Trophoblast cell (in vitro differentiated cells and primary cell): ENCODE data around the gene SYNPR.
A peak's percentile ranks its signal among the peaks of the same experiment; 100 is the strongest.

ENCODE experiments used
- DNase-seq, 2 donors: peaks; one replicate each; pipeline ENCODE4 v3.0.0-alpha.2; 2016
- H2AFZ ChIP-seq: 2 replicates; pipeline ENCODE4 v1.6.1; 2013; ENCODE audit warnings: low read length, moderate library complexity, mild to moderate bottlenecking; ENCODE audit not compliant: insufficient read depth, poor library complexity
- H2AK5ac ChIP-seq: 2 replicates; pipeline ENCODE4 v1.6.1; 2013; ENCODE audit warnings: mild to moderate bottlenecking, low read length
- H2BK120ac ChIP-seq: 2 replicates; pipeline ENCODE4 v1.6.1; 2013; ENCODE audit warnings: low read length, mild to moderate bottlenecking, moderate library complexity; ENCODE audit not compliant: insufficient read depth, poor library complexity
- H2BK12ac ChIP-seq: 2 replicates; pipeline ENCODE4 v1.6.1; 2013; ENCODE audit warnings: mild to moderate bottlenecking, low read length, moderate library complexity
- H2BK5ac ChIP-seq: 2 replicates; pipeline ENCODE4 v1.6.1; 2013; ENCODE audit warnings: low read length, low read depth, moderate library complexity, mild to moderate bottlenecking; ENCODE audit not compliant: poor library complexity
- H3K14ac ChIP-seq: 2 replicates; pipeline ENCODE4 v1.6.1; 2013; ENCODE audit warnings: mild to moderate bottlenecking, low read length
- H3K18ac ChIP-seq: 2 replicates; pipeline ENCODE4 v1.6.1; 2013; ENCODE audit warnings: mild to moderate bottlenecking, low read length
- H3K23ac ChIP-seq: 2 replicates; pipeline ENCODE4 v1.6.1; 2013; ENCODE audit warnings: low read length
- H3K27ac ChIP-seq: 2 replicates; pipeline ENCODE4 v1.5.1; 2013; ENCODE audit warnings: low read depth, mild to moderate bottlenecking, inconsistent platforms, low read length, moderate library complexity
- H3K27me3 ChIP-seq: 2 replicates; pipeline ENCODE4 v1.6.1; 2013; ENCODE audit warnings: inconsistent platforms, mild to moderate bottlenecking, low read length, moderate library complexity; ENCODE audit not compliant: insufficient read depth
- H3K36me3 ChIP-seq, 2 experiments: 1 replicate in 1 of 2; 2 replicates in 1 of 2; pipeline ENCODE4 v1.6.1; 2013; ENCODE audit warnings: low read length in 2 of 2, mild to moderate bottlenecking in 2 of 2, moderate library complexity in 1 of 2; ENCODE audit not compliant: insufficient read depth in 2 of 2, control insufficient read depth in 1 of 2
- H3K4ac ChIP-seq: 2 replicates; pipeline ENCODE4 v1.6.1; 2013; ENCODE audit warnings: low read depth, mild to moderate bottlenecking, low read length, moderate library complexity
- H3K4me1 ChIP-seq, 2 experiments: 1 replicate in 1 of 2; 2 replicates in 1 of 2; pipeline ENCODE4 v1.6.1; 2013; ENCODE audit warnings: low read length in 2 of 2, mild to moderate bottlenecking in 2 of 2, moderate library complexity in 1 of 2; ENCODE audit not compliant: insufficient read depth in 2 of 2, control insufficient read depth in 1 of 2
- H3K4me2 ChIP-seq: 2 replicates; pipeline ENCODE4 v1.6.1; 2013; ENCODE audit warnings: inconsistent platforms, mild to moderate bottlenecking, low read length, moderate library complexity
- H3K4me3 ChIP-seq: 2 replicates; pipeline ENCODE4 v1.5.1; 2013; ENCODE audit warnings: mild to moderate bottlenecking, low read depth, low read length, inconsistent platforms
- H3K79me1 ChIP-seq: one replicate; pipeline ENCODE4 v1.6.1; 2013; ENCODE audit warnings: low read length
- H3K79me2 ChIP-seq: 2 replicates; pipeline ENCODE4 v1.6.1; 2013; ENCODE audit warnings: low read length, mild to moderate bottlenecking; ENCODE audit not compliant: control insufficient read depth, insufficient read depth, poor library complexity
- H3K9ac ChIP-seq: 2 replicates; pipeline ENCODE4 v1.6.1; 2013; ENCODE audit warnings: mild to moderate bottlenecking, low read length
- H3K9me3 ChIP-seq: 2 replicates; pipeline ENCODE4 v1.6.1; 2013; ENCODE audit warnings: low read depth, mild to moderate bottlenecking, control low read depth, inconsistent platforms, low read length; ENCODE audit not compliant: insufficient read depth
- H4K12ac ChIP-seq: 2 replicates; pipeline ENCODE4 v1.6.1; 2013; ENCODE audit warnings: low read depth, mild to moderate bottlenecking, low read length, moderate library complexity
- H4K8ac ChIP-seq: 2 replicates; pipeline ENCODE4 v1.6.1; 2013; ENCODE audit warnings: low read depth, mild to moderate bottlenecking, low read length, moderate library complexity
- H4K91ac ChIP-seq: one replicate; pipeline ENCODE4 v1.6.1; 2013; ENCODE audit warnings: low read depth, mild to moderate bottlenecking, low read length, moderate library complexity
- WGBS: extraction: QIAGEN DNeasy Blood & Tissue Kit; methylation state at CpG from one replicate; pipeline ENCODE4 v1.1.7; 2013; ENCODE audit warnings: missing lambda C conversion rate; ENCODE audit not compliant: insufficient read length, insufficient coverage; ENCODE audit errors: extremely low coverage; 5-methylcytosine and 5-hydroxymethylcytosine counted together

Gene SYNPR

GRCh38 chr3:63508771-63509170, 230.7 kb downstream of the SYNPR start:
- Histone ChIP-seq H2BK120ac (no peak overlapping the region), H3K4me3 (no peak overlapping the region), H2AFZ (no peak overlapping the region), H3K27ac (no peak overlapping the region), H3K14ac (no peak overlapping the region), H4K8ac (no peak overlapping the region), H3K4me1 (no peaks in the 10 kb centered on the region), H3K18ac (no peak overlapping the region), H3K4ac (no peak overlapping the region), H3K36me3 (no peaks in the 10 kb centered on the region), H3K4me2 (no peak overlapping the region), H3K79me1 (no peaks in the 10 kb centered on the region), H4K12ac (no peak overlapping the region), H3K9me3 (no peaks in the 10 kb centered on the region), H2BK12ac (no peak overlapping the region), H3K23ac (no peak overlapping the region), H3K27me3 (no peaks in the 10 kb centered on the region), H2AK5ac (no peak overlapping the region), H2BK5ac (no peak overlapping the region), H3K79me2 (no peaks in the 10 kb centered on the region), H3K9ac (no peak overlapping the region), H4K91ac (no peak overlapping the region)
- DNase-seq = no peak

GRCh38 chr3:63513791-63514190, 235.7 kb downstream of the SYNPR start:
- Histone ChIP-seq H3K4me1 (no peaks in the 10 kb centered on the region), H3K18ac (no peak overlapping the region), H3K9me3 (no peaks in the 10 kb centered on the region), H2AFZ (no peak overlapping the region), H2BK5ac (no peak overlapping the region), H2BK120ac (no peak overlapping the region), H2BK12ac (no peak overlapping the region), H2AK5ac (no peak overlapping the region), H3K27me3 (no peaks in the 10 kb centered on the region), H3K27ac (no peak overlapping the region), H4K91ac (no peak overlapping the region), H3K79me2 (no peaks in the 10 kb centered on the region), H3K4ac (no peak overlapping the region), H3K14ac (no peak overlapping the region), H3K79me1 (no peaks in the 10 kb centered on the region), H4K12ac (no peak overlapping the region), H3K4me3 (no peak overlapping the region), H3K23ac (no peak overlapping the region), H4K8ac (no peak overlapping the region), H3K36me3 (no peaks in the 10 kb centered on the region), H3K9ac (no peak overlapping the region), H3K4me2 (no peak overlapping the region)
- DNase-seq = no peak
- no CpG with 5 or more reads among the region's 1 CpG for WGBS

GRCh38 chr3:63514678-63515077, 236.6 kb downstream of the SYNPR start:
- Histone ChIP-seq H2BK120ac (no peak overlapping the region), H2BK5ac (no peak overlapping the region)
- no CpG with 5 or more reads among the region's 4 CpGs for WGBS

DNA sequence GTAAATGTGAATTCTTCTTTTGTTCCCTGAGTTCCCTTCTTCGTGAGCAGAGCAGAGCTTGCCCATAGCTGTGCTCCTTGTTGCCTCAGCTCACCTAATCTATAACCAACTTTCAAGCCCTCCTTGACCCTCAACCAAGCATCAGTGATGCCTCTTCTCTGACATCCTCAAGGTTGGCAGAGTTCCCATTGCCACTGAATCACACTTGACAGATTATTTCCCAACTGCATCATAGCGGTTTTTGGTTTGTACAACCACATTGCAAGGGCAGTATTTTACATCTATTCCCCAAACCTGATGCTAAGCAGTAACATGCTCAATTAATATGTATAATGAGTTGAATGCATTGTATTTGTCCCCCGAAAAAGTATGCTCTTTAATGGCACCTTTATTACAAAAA, 241.3 kb downstream of the SYNPR start:
- H2AFZ ChIP-seq = no peak overlapping the region
- no peak overlapping the region for H4K8ac ChIP-seq
- no CpG with 5 or more reads among the region's 3 CpGs for WGBS
- no peak overlapping the region for H3K9ac ChIP-seq
- H2BK5ac ChIP-seq = no peak overlapping the region
- H3K27ac ChIP-seq = no peak overlapping the region
- H3K9me3 ChIP-seq = peaks cover 1% of the 10 kb centered on the region
- no peak overlapping the region for H2BK12ac ChIP-seq
- H3K23ac ChIP-seq = peak overlapping the region; percentile 89
- no peak overlapping the region for H2BK120ac ChIP-seq
- no peak overlapping the region for H3K4me3 ChIP-seq
- no peak overlapping the region for H4K12ac ChIP-seq
- no peaks in the 10 kb centered on the region for H3K79me2 ChIP-seq
- H3K14ac ChIP-seq = no peak overlapping the region
- H3K36me3 ChIP-seq = no peaks in the 10 kb centered on the region
- no peaks in the 10 kb centered on the region for H3K79me1 ChIP-seq
- no peak for DNase-seq
- H2AK5ac ChIP-seq = no peak overlapping the region
- H3K18ac ChIP-seq = no peak overlapping the region
- H3K4ac ChIP-seq = no peak overlapping the region
- no peak overlapping the region for H3K4me2 ChIP-seq
- no peaks in the 10 kb centered on the region for H3K4me1 ChIP-seq
- H4K91ac ChIP-seq = no peak overlapping the region
- no peaks in the 10 kb centered on the region for H3K27me3 ChIP-seq

More at GRCh38 chr3:63514678-63515077, 236.6 kb downstream of the SYNPR start:
- H3K79me1 ChIP-seq = no peaks in the 10 kb centered on the region
- no peak for DNase-seq
- H3K4me3 ChIP-seq = no peak overlapping the region
- no peaks in the 10 kb centered on the region for H3K9me3 ChIP-seq
- H3K4me2 ChIP-seq = no peak overlapping the region
- H3K9ac ChIP-seq = no peak overlapping the region
- no peak overlapping the region for H4K91ac ChIP-seq
- H3K4ac ChIP-seq = no peak overlapping the region
- H3K14ac ChIP-seq = no peak overlapping the region
- H3K23ac ChIP-seq = no peak overlapping the region
- H4K12ac ChIP-seq = no peak overlapping the region
- H4K8ac ChIP-seq = no peak overlapping the region
- no peak overlapping the region for H2BK12ac ChIP-seq
- H2AK5ac ChIP-seq = no peak overlapping the region
- no peaks in the 10 kb centered on the region for H3K27me3 ChIP-seq
- no peak overlapping the region for H3K27ac ChIP-seq
- H3K18ac ChIP-seq = no peak overlapping the region
- no peaks in the 10 kb centered on the region for H3K36me3 ChIP-seq
- H3K4me1 ChIP-seq = no peaks in the 10 kb centered on the region
- no peak overlapping the region for H2AFZ ChIP-seq
- H3K79me2 ChIP-seq = no peaks in the 10 kb centered on the region
